Smooth muscle cell (in vitro differentiated cells): ENCODE measurements around the gene ZNF888. TPM values are rescaled to one million over a fixed set of nuclear protein-coding genes. Genes with fewer than 3 reads are reported as not detected.
"Not testable (repeated sequence)": the region's sequence is repeated elsewhere in the genome, so short reads cannot be mapped to it uniquely, and the experiment has no call there.

Experiments
- DNase-seq: peaks from one replicate; lab custom pipeline; 2025; ENCODE audit not compliant: unreplicated experiment; lab: John Stamatoyannopoulos, UW
- H2AFZ ChIP-seq: fragments of 200-600 bp; sonication (generic); 2 replicates; pipeline ENCODE4 v1.6.0; 2016; ENCODE audit warnings: antibody characterized with exemption, low read depth, mild to moderate bottlenecking
- H3F3A ChIP-seq: fragments of 200-600 bp; sonication (generic); 2 replicates; pipeline ENCODE4 v1.6.0; 2017; ENCODE audit warnings: antibody characterized with exemption, low read depth
- H3K27ac ChIP-seq: fragments of 200-600 bp; sonication (generic); 2 replicates; pipeline ENCODE4 v1.5.1; 2016; ENCODE audit warnings: low read depth, mild to moderate bottlenecking
- H3K27me3 ChIP-seq: fragments of 200-600 bp; sonication (generic); 2 replicates; pipeline ENCODE4 v1.6.1; 2016; ENCODE audit warnings: low read depth, mild to moderate bottlenecking
- H3K36me3 ChIP-seq: fragments of 200-600 bp; sonication (generic); 2 replicates; pipeline ENCODE4 v1.5.1; 2016; ENCODE audit warnings: low read depth
- H3K4me1 ChIP-seq: fragments of 200-600 bp; sonication (generic); 2 replicates; pipeline ENCODE4 v1.5.1; 2016; ENCODE audit warnings: low read depth
- H3K4me2 ChIP-seq: fragments of 200-600 bp; sonication (generic); 2 replicates; pipeline ENCODE4 v1.6.0; 2016; ENCODE audit warnings: mild to moderate bottlenecking
- H3K4me3 ChIP-seq: fragments of 200-600 bp; sonication (generic); 2 replicates; pipeline ENCODE4 v1.5.1; 2016; ENCODE audit warnings: mild to moderate bottlenecking
- H3K79me2 ChIP-seq: fragments of 200-600 bp; sonication (generic); 2 replicates; pipeline ENCODE4 v1.6.0; 2016; ENCODE audit warnings: low read depth, mild to moderate bottlenecking
- H3K9ac ChIP-seq: fragments of 200-600 bp; sonication (generic); 2 replicates; pipeline ENCODE4 v1.6.0; 2016; ENCODE audit warnings: low read depth
- H3K9me3 ChIP-seq: fragments of 200-600 bp; sonication (generic); replicated peaks from 2 replicates; pipeline ENCODE4 v1.5.1; 2016; ENCODE audit warnings: low read depth
- H4K20me1 ChIP-seq: fragments of 200-600 bp; sonication (generic); 2 replicates; pipeline ENCODE4 v1.6.0; 2016; ENCODE audit warnings: low read depth
- WGBS: methylation state at CpG from one replicate; pipeline ENCODE4 v1.1.7; 2016; ENCODE audit warnings: low lambda C conversion rate; 5-methylcytosine and 5-hydroxymethylcytosine counted together
- polyA plus RNA-seq: library from polyadenylated mRNA; unstranded; fragments of >200 nt; fragmentation: Nextera tagmentation; extraction: Ambion mirVana; gene quantifications from 2 replicates; pipeline ENCODE4 v1.2.1, GENCODE V29; 2016
- total RNA-seq: library from RNA; depleted of rRNA; stranded (reverse); fragments of >200 nt; gene quantifications from 2 replicates; pipeline ENCODE4 v1.2.3, GENCODE V29; 2014
- TF ChIP-seq, protein P1 (sequence below): fragments of 200-600 bp; sonication (generic); IDR thresholded peaks from 2 replicates; pipeline ENCODE4 v1.5.1; 2017; ENCODE audit warnings: borderline replicate concordance, mild to moderate bottlenecking, antibody characterized with exemption; ENCODE audit not compliant: insufficient read depth, poor library complexity, severe bottlenecking

ZNF888 gene
- total and polyA plus RNA-seq, 2 experiments from 2014 or later: 1.6 to 8.6 TPM

DNA sequence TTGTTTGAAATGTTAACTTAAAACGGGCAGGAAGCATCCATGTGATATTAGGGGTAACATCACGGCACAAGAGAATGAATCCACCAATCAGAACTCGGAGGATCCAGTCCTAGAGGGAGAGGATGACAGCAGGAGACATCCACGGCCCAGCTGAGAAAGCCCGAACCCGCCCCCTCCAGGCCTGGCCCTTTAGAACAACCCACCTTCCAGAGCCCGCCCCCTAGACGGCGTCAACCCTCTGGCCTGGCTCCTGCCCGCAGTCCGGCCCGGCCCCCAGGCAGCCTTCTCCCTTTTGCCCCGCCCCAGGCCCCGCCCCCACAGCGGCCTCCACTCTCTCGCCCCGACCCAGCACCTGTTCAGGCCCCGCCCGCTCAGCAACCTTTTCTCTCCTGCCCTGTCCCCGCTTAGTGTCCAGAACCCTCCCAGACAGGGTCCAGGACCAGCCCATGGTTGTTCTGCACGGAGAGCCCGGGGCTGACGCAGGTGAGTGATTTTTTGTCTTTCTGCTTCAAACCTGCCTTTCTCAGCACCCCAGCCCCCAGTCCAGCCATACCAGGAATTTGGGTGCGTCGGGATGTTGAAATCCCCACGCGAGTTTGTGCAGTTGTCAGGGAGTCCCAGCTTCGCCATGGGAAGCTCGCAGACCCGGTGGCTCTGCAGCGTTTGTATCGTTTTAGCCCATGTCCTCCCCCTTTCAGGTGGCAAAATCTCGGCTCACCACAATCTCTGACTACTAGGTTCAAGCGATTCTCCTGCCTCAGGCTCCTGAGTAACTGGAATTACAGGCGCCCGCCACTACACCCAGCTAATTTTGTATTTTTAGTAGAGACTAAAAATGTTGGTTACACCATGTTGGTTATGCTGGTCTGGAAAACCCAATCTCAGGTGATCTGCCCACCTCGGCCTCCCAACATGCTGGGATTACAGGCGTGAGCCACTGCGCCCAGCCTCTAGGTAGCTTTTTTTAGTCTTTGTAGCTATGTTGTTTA, 23.4 kb upstream of the ZNF888 start:
- Histone ChIP-seq H4K20me1 (no peaks in the 10 kb centered on the region), H3K4me1 (peaks cover 10% of the 10 kb centered on the region), H2AFZ (no peak overlapping the region), H3K27ac (no peak overlapping the region), H3K4me2 (peak overlapping the region; percentile 22), H3K36me3 (peaks cover 27% of the 10 kb centered on the region), H3K9me3 (peaks cover 25% of the 10 kb centered on the region), H3F3A (peaks cover 27% of the 10 kb centered on the region), H3K27me3 (no peaks in the 10 kb centered on the region), H3K79me2 (peaks cover 4% of the 10 kb centered on the region), H3K4me3 (peak overlapping the region; percentile 10), H3K9ac (no peak overlapping the region)
- WGBS: 54% methylated on average over 34 of the region's 39 CpGs
- no peak for DNase-seq
- TF ChIP-seq, protein P1, sequence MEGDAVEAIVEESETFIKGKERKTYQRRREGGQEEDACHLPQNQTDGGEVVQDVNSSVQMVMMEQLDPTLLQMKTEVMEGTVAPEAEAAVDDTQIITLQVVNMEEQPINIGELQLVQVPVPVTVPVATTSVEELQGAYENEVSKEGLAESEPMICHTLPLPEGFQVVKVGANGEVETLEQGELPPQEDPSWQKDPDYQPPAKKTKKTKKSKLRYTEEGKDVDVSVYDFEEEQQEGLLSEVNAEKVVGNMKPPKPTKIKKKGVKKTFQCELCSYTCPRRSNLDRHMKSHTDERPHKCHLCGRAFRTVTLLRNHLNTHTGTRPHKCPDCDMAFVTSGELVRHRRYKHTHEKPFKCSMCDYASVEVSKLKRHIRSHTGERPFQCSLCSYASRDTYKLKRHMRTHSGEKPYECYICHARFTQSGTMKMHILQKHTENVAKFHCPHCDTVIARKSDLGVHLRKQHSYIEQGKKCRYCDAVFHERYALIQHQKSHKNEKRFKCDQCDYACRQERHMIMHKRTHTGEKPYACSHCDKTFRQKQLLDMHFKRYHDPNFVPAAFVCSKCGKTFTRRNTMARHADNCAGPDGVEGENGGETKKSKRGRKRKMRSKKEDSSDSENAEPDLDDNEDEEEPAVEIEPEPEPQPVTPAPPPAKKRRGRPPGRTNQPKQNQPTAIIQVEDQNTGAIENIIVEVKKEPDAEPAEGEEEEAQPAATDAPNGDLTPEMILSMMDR: no peak

GRCh38 chr19:52945652-52946321, 22.6 kb upstream of the ZNF888 start:
- Histone ChIP-seq H3K4me3 (peak overlapping the region; percentile 10), H3K36me3 (peaks cover 19% of the 10 kb centered on the region), H3K79me2 (peaks cover 13% of the 10 kb centered on the region), H4K20me1 (peaks cover 2% of the 10 kb centered on the region), H3F3A (peaks cover 27% of the 10 kb centered on the region), H2AFZ (no peak overlapping the region), H3K9me3 (peaks cover 17% of the 10 kb centered on the region), H3K4me1 (peaks cover 10% of the 10 kb centered on the region), H3K27ac (peak overlapping the region; percentile 92), H3K9ac (no peak overlapping the region), H3K4me2 (peak overlapping the region; percentile 22), H3K27me3 (no peaks in the 10 kb centered on the region)
- 61% methylated on average over 24 of the region's 24 CpGs for WGBS
- TF ChIP-seq, protein P1: no peak
- no peak for DNase-seq

GRCh38 chr19:52944703-52945493, 21.7 kb upstream of the ZNF888 start:
- not testable (repeated sequence) for H3K9ac ChIP-seq, H4K20me1 ChIP-seq, H3K4me1 ChIP-seq, DNase-seq, H3K9me3 ChIP-seq, H3K27me3 ChIP-seq, H2AFZ ChIP-seq, H3K4me3 ChIP-seq, H3K36me3 ChIP-seq
- Histone ChIP-seq H3K79me2 (peaks cover 21% of the 10 kb centered on the region), H3F3A (peaks cover 27% of the 10 kb centered on the region), H3K4me2 (peak overlapping the region; percentile 1), H3K27ac (peak overlapping the region; percentile 92)
- 49% methylated on average over 17 of the region's 17 CpGs for WGBS
